Bone marrow (tissue), 2 donors: ENCODE data around the gene SLC36A4.
"Not testable (repeated sequence)": the region's sequence is repeated elsewhere in the genome, so short reads cannot be mapped to it uniquely, and the experiment has no call there.

Experiments used
- DNase-seq, 2 donors: peaks; one replicate each; lab custom pipeline; 2025; lab: John Stamatoyannopoulos, UW

Gene SLC36A4

GRCh38 chr11:93122535-93123235, 75.1 kb downstream of the SLC36A4 start:
- DNase-seq = no peak

GRCh38 chr11:93118276-93118675, 79.5 kb downstream of the SLC36A4 start:
- DNase-seq = no peak

GRCh38 chr11:93117565-93117964, 80.2 kb downstream of the SLC36A4 start:
- no peak for DNase-seq

- no peak for DNase-seq
Observed at GRCh38 chr11:93116641-93117441, 81.0 kb downstream of the SLC36A4 start.

- no peak for DNase-seq
Observed at GRCh38 chr11:93114304-93114703, 83.5 kb downstream of the SLC36A4 start.

GRCh38 chr11:93113824-93114223, 84.0 kb downstream of the SLC36A4 start:
- DNase-seq = no peak

- not testable (repeated sequence) for DNase-seq
Observed at GRCh38 chr11:93111147-93111546, 86.6 kb downstream of the SLC36A4 start.

GRCh38 chr11:93100211-93100610, 97.6 kb downstream of the SLC36A4 start:
- DNase-seq = no peak

- DNase-seq = no peak
Observed at GRCh38 chr11:93099806-93100205, 98.0 kb downstream of the SLC36A4 start.
